IMR-90 (cell line): ENCODE results near the gene PPP6R3. TPM values are rescaled to one million over a fixed set of nuclear protein-coding genes. Genes with fewer than 3 reads are reported as not detected.

Source experiments
- ATAC-seq: fragments of 200-7000 bp; cut with Tn5 transposase; 2 replicates; pipeline ENCODE4 v1.9.1; 2020; ENCODE audit warnings: low read depth, mild to moderate bottlenecking, moderate library complexity
- BruUV-seq: library from RNA; stranded (reverse); fragments of 400-500 nt; replicated peaks from 2 replicates; lab custom pipeline; 2021; lab: Mats Ljungman, UMichigan
- CTCF ChIA-PET: fragments of 300-600 bp; formaldehyde crosslinking; extraction: SDS; loops from one replicate; lab custom pipeline; 2021; ENCODE audit warnings: antibody characterized with exemption; lab: Yijun Ruan, JAX
- POLR2A ChIA-PET: fragments of 300-600 bp; sonication (Branson Sonifier 250); formaldehyde crosslinking; loops from one replicate; lab custom pipeline; 2022; ENCODE audit warnings: antibody characterized with exemption; ENCODE audit not compliant: unreplicated experiment; lab: Charles Lee
- DNase-seq: peaks from one replicate; pipeline ENCODE4 v3.0.0; 2013
- H2AFZ ChIP-seq: replicated peaks from 2 replicates; pipeline ENCODE3; 2013; ENCODE audit warnings: low read length, mild to moderate bottlenecking; ENCODE audit not compliant: poor library complexity
- H2AK5ac ChIP-seq: 2 replicates; pipeline ENCODE4 v1.6.1; 2013; ENCODE audit warnings: low read depth, low read length, inconsistent platforms
- H2AK9ac ChIP-seq: replicated peaks from 2 replicates; pipeline ENCODE3; 2013; ENCODE audit warnings: mild to moderate bottlenecking, low read depth, low read length, moderate library complexity; ENCODE audit not compliant: poor library complexity
- H2BK120ac ChIP-seq: 2 replicates; pipeline ENCODE4 v1.6.1; 2013; ENCODE audit warnings: low read depth, low read length, inconsistent platforms
- H2BK15ac ChIP-seq: 3 replicates; pipeline ENCODE4 v1.6.1; 2013; ENCODE audit warnings: low read depth, low read length, inconsistent platforms
- H2BK20ac ChIP-seq: 2 replicates; pipeline ENCODE4 v1.6.1; 2013; ENCODE audit warnings: low read depth, mild to moderate bottlenecking, inconsistent platforms, low read length, moderate library complexity
- H2BK5ac ChIP-seq: 2 replicates; pipeline ENCODE4 v1.6.1; 2013; ENCODE audit warnings: mild to moderate bottlenecking, low read depth, low read length, inconsistent platforms; ENCODE audit not compliant: poor library complexity, severe bottlenecking
- H3K14ac ChIP-seq: replicated peaks from 2 replicates; pipeline ENCODE4 v1.6.1; 2013; ENCODE audit warnings: low read depth, low read length, inconsistent platforms
- H3K18ac ChIP-seq: 2 replicates; pipeline ENCODE4 v1.6.1; 2013; ENCODE audit warnings: low read depth, low read length, control low read depth
- H3K23ac ChIP-seq: 2 replicates; pipeline ENCODE4 v1.6.1; 2013; ENCODE audit warnings: low read depth, low read length, inconsistent platforms
- H3K27ac ChIP-seq: 2 replicates; pipeline ENCODE4 v1.5.1; 2013; ENCODE audit warnings: mild to moderate bottlenecking, control low read depth, low read length; ENCODE audit not compliant: insufficient read depth
- H3K27me3 ChIP-seq: 2 replicates; pipeline ENCODE4 v1.6.1; 2013; ENCODE audit warnings: low read length; ENCODE audit not compliant: control insufficient read depth, insufficient read depth
- H3K36me3 ChIP-seq: 2 replicates; pipeline ENCODE4 v1.6.1; 2013; ENCODE audit warnings: low read length, mixed read lengths; ENCODE audit not compliant: control insufficient read depth, insufficient read depth
- H3K4ac ChIP-seq: 2 replicates; pipeline ENCODE4 v1.6.1; 2013; ENCODE audit warnings: low read depth, low read length, inconsistent platforms
- H3K4me1 ChIP-seq: 2 replicates; pipeline ENCODE4 v1.6.1; 2013; ENCODE audit warnings: low read length, mixed read lengths; ENCODE audit not compliant: control insufficient read depth, insufficient read depth
- H3K4me2 ChIP-seq: 2 replicates; pipeline ENCODE4 v1.6.1; 2013; ENCODE audit warnings: low read depth, mild to moderate bottlenecking, control low read depth, low read length, moderate library complexity
- H3K4me3 ChIP-seq: 2 replicates; pipeline ENCODE4 v1.5.1; 2013; ENCODE audit warnings: low read depth, mild to moderate bottlenecking, control low read depth, low read length, moderate library complexity; ENCODE audit not compliant: insufficient read depth
- H3K56ac ChIP-seq: 2 replicates; pipeline ENCODE4 v1.6.1; 2013; ENCODE audit warnings: low read length, inconsistent platforms; ENCODE audit not compliant: insufficient read depth; ENCODE audit errors: extremely low read depth
- H3K79me1 ChIP-seq, 2 experiments: 2 replicates each; pipeline ENCODE4 v1.6.1; 2013; ENCODE audit warnings: low read length in 2 of 2, inconsistent platforms in 1 of 2, low read depth in 1 of 2
- H3K9ac ChIP-seq: 2 replicates; pipeline ENCODE4 v1.6.1; 2013; ENCODE audit warnings: low read depth, low read length, control low read depth
- H3K9me1 ChIP-seq: 2 replicates; pipeline ENCODE4 v1.6.1; 2013; ENCODE audit warnings: low read length, inconsistent platforms; ENCODE audit not compliant: insufficient read depth
- H3K9me3 ChIP-seq: 2 replicates; pipeline ENCODE4 v1.6.1; 2013; ENCODE audit warnings: low read length; ENCODE audit not compliant: control insufficient read depth, insufficient read depth
- H4K20me1 ChIP-seq: 2 replicates; pipeline ENCODE4 v1.6.1; 2013; ENCODE audit warnings: low read length, inconsistent platforms; ENCODE audit not compliant: insufficient read depth
- H4K5ac ChIP-seq: 2 replicates; pipeline ENCODE4 v1.6.1; 2013; ENCODE audit warnings: mild to moderate bottlenecking, low read depth, low read length, control low read depth
- H4K8ac ChIP-seq, 2 experiments: 2 replicates each; pipeline ENCODE4 v1.6.1; 2013; ENCODE audit warnings: low read depth in 2 of 2, low read length in 2 of 2, control low read depth in 1 of 2, inconsistent platforms in 1 of 2
- H4K91ac ChIP-seq: 2 replicates; pipeline ENCODE4 v1.6.1; 2013; ENCODE audit warnings: low read depth, low read length, inconsistent platforms; ENCODE audit not compliant: insufficient read depth
- BHLHE40 ChIP-seq: fragments of 150-350 bp; IDR thresholded peaks from 2 replicates; pipeline ENCODE4 v1.6.1; 2016; ENCODE audit warnings: mild to moderate bottlenecking, low read depth, low read length
- CEBPB ChIP-seq: IDR thresholded peaks from 2 replicates; pipeline ENCODE4 v1.6.1; 2012; ENCODE audit warnings: low read depth, low read length, improper control_type of control experiment
- CHD1 ChIP-seq: IDR thresholded peaks from 2 replicates; pipeline ENCODE4 v1.6.1; 2012; ENCODE audit warnings: low read depth, low read length, improper control_type of control experiment
- ELK1 ChIP-seq: fragments of 150-350 bp; IDR thresholded peaks from 2 replicates; pipeline ENCODE4 v1.6.1; 2016; ENCODE audit warnings: low read depth, mild to moderate bottlenecking, low read length, moderate library complexity, borderline replicate concordance
- FOS ChIP-seq: fragments of 150-350 bp; IDR thresholded peaks from 2 replicates; pipeline ENCODE4 v1.6.1; 2016; ENCODE audit warnings: low read depth, low read length
- MAFK ChIP-seq: IDR thresholded peaks from 2 replicates; pipeline ENCODE4 v1.6.1; 2012; ENCODE audit warnings: low read depth, low read length, improper control_type of control experiment
- MAZ ChIP-seq: IDR thresholded peaks from 2 replicates; pipeline ENCODE4 v1.6.1; 2012; ENCODE audit warnings: low read depth, mild to moderate bottlenecking, low read length, improper control_type of control experiment, moderate library complexity, borderline replicate concordance
- MXI1 ChIP-seq: IDR thresholded peaks from 2 replicates; pipeline ENCODE4 v1.6.1; 2012; ENCODE audit warnings: low read depth, mild to moderate bottlenecking, low read length, moderate library complexity, borderline replicate concordance
- NFE2L2 ChIP-seq: fragments of 150-350 bp; IDR thresholded peaks from 2 replicates; pipeline ENCODE4 v1.6.1; 2016; ENCODE audit warnings: low read depth, mild to moderate bottlenecking, low read length
- POLR2A ChIP-seq: IDR thresholded peaks from 2 replicates; pipeline ENCODE4 v1.6.1; 2012; ENCODE audit warnings: mild to moderate bottlenecking, low read depth, low read length
- RAD21 ChIP-seq: IDR thresholded peaks from 2 replicates; pipeline ENCODE4 v1.6.1; 2012; ENCODE audit warnings: low read length, improper control_type of control experiment
- RCOR1 ChIP-seq: IDR thresholded peaks from 2 replicates; pipeline ENCODE4 v1.6.1; 2012; ENCODE audit warnings: mild to moderate bottlenecking, low read length, improper control_type of control experiment; ENCODE audit not compliant: insufficient replicate concordance
- RFX5 ChIP-seq: IDR thresholded peaks from 2 replicates; pipeline ENCODE4 v1.8.0; 2012; ENCODE audit warnings: low read depth, mild to moderate bottlenecking, low read length, moderate library complexity
- WGBS, 2 experiments: methylation state at CpG; one replicate each; pipeline versions ENCODE4 v1.1.5 to v1.1.7; 2013; ENCODE audit warnings: missing lambda C conversion rate in 2 of 2; ENCODE audit not compliant: insufficient read length in 1 of 2; ENCODE audit errors: extremely low coverage in 2 of 2; 5-methylcytosine and 5-hydroxymethylcytosine counted together
- dilution Hi-C: fragments of 300-500 bp; cut with HindIII; formaldehyde crosslinking; loops from one replicate; pipeline ENCODE4 v1.14.3; 2018; ENCODE audit warnings: low sequenced_read_pairs; ENCODE audit not compliant: unreplicated experiment
- in situ Hi-C: fragments of 300-500 bp; cut with MboI; formaldehyde crosslinking; loops from 3 replicates; pipeline ENCODE4 v1.14.3; 2019; ENCODE audit warnings: low sequenced_read_pairs, inconsistent platforms, mixed read lengths
- intact Hi-C: fragments of 100-400 bp; cut with micrococcal nuclease; formaldehyde crosslinking; loops from 2 replicates; pipeline ENCODE4 v1.10.0; 2022
- polyA plus RNA-seq, 3 experiments: library from polyadenylated mRNA; depleted of rRNA; stranded (reverse); fragments of >200 nt; gene quantifications; 2 replicates each; pipeline ENCODE4 v1.2.3, GENCODE V29; 2012; ENCODE audit warnings: low replicate concordance in 1 of 3
- total RNA-seq: library from RNA; depleted of rRNA; stranded (reverse); fragments of >200 nt; gene quantifications from 2 replicates; pipeline ENCODE4 v1.2.3, GENCODE V29; 2012
- TF ChIP-seq, protein P1 (sequence below): conservative IDR thresholded peaks from 2 replicates; pipeline ENCODE4 v1.5.1; 2012; ENCODE audit warnings: mild to moderate bottlenecking, low read depth, low read length, improper control_type of control experiment
- TF ChIP-seq, protein P2 (sequence below): fragments of 150-350 bp; IDR thresholded peaks from 2 replicates; pipeline ENCODE4 v1.6.1; 2017; ENCODE audit warnings: mild to moderate bottlenecking, antibody characterized with exemption, low read length, low read depth

Gene PPP6R3
- total and polyA plus RNA-seq, 2 of the 4 experiments (the other 2 are of a cell fraction) = 29.0 to 123 TPM

GRCh38 chr11:68469122-68469521 is 8.6 kb downstream of the PPP6R3 start:
- H3K4ac ChIP-seq = no peak overlapping the region
- H2AFZ ChIP-seq = no peak overlapping the region
- ChIA-PET CTCF (interaction anchor here (0.6 kb wide), 1 partner anchor 985 kb away, joined by 3 read pairs; no protein-coding TSS in a partner anchor), POLR2A (no interaction called here)
- no TSS peak for BruUV-seq
- H3K4me3 ChIP-seq = no peak overlapping the region
- H4K8ac ChIP-seq = no peak overlapping the region
- no peaks in the 10 kb centered on the region for H3K9me3 ChIP-seq
- peak; percentile 67 for ATAC-seq
- H2AK5ac ChIP-seq = no peak overlapping the region
- no peak overlapping the region for H3K23ac ChIP-seq
- peak; percentile 50 for DNase-seq
- no peak overlapping the region for H2BK20ac ChIP-seq
- H2BK5ac ChIP-seq = no peak overlapping the region
- intact Hi-C loops (loop anchor here (10.0 kb wide), 1 partner anchor 106 kb away; no protein-coding TSS in a partner anchor), dilution Hi-C loops (no loop called here), in situ Hi-C loops (no loop called here)
- H3K79me1 ChIP-seq = peaks cover 20 to 83% of the 10 kb centered on the region in 2 experiments
- no peak overlapping the region for H4K91ac ChIP-seq
- H3K56ac ChIP-seq = no peak overlapping the region
- H3K18ac ChIP-seq = no peak overlapping the region
- no peak for TF ChIP-seq CHD1
- no peak for TF ChIP-seq CEBPB
- TF ChIP-seq POLR2A = no peak
- TF ChIP-seq RCOR1 = no peak
- TF ChIP-seq RAD21 = no peak
- TF ChIP-seq, protein P1, sequence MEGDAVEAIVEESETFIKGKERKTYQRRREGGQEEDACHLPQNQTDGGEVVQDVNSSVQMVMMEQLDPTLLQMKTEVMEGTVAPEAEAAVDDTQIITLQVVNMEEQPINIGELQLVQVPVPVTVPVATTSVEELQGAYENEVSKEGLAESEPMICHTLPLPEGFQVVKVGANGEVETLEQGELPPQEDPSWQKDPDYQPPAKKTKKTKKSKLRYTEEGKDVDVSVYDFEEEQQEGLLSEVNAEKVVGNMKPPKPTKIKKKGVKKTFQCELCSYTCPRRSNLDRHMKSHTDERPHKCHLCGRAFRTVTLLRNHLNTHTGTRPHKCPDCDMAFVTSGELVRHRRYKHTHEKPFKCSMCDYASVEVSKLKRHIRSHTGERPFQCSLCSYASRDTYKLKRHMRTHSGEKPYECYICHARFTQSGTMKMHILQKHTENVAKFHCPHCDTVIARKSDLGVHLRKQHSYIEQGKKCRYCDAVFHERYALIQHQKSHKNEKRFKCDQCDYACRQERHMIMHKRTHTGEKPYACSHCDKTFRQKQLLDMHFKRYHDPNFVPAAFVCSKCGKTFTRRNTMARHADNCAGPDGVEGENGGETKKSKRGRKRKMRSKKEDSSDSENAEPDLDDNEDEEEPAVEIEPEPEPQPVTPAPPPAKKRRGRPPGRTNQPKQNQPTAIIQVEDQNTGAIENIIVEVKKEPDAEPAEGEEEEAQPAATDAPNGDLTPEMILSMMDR = no peak
- TF ChIP-seq ELK1 = no peak
- no peak for TF ChIP-seq MAZ
- TF ChIP-seq, protein P2, sequence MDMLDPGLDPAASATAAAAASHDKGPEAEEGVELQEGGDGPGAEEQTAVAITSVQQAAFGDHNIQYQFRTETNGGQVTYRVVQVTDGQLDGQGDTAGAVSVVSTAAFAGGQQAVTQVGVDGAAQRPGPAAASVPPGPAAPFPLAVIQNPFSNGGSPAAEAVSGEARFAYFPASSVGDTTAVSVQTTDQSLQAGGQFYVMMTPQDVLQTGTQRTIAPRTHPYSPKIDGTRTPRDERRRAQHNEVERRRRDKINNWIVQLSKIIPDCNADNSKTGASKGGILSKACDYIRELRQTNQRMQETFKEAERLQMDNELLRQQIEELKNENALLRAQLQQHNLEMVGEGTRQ = no peak
- TF ChIP-seq BHLHE40 = no peak
- TF ChIP-seq NFE2L2 = no peak
- TF ChIP-seq MAFK = no peak
- no peak for TF ChIP-seq RFX5
- no peak for TF ChIP-seq FOS
- no peak for TF ChIP-seq MXI1
- H4K20me1 ChIP-seq = peaks cover 97% of the 10 kb centered on the region
- peaks cover 8% of the 10 kb centered on the region for H3K36me3 ChIP-seq
- no peak overlapping the region for H3K4me2 ChIP-seq
- no peak overlapping the region for H3K14ac ChIP-seq
- H3K27ac ChIP-seq = no peak overlapping the region
- H3K4me1 ChIP-seq = peaks cover 19% of the 10 kb centered on the region
- no peak overlapping the region for H4K5ac ChIP-seq
- H2BK120ac ChIP-seq = no peak overlapping the region
- no peaks in the 10 kb centered on the region for H3K27me3 ChIP-seq
- H2BK15ac ChIP-seq = no peak overlapping the region
- H2AK9ac ChIP-seq = no peak overlapping the region
- H3K9ac ChIP-seq = no peak overlapping the region
- peaks cover 38% of the 10 kb centered on the region for H3K9me1 ChIP-seq
- WGBS, 2 experiments = no CpG with 5 or more reads among the region's 2 CpGs
